ENCODE measurements around the gene PIBF1. TPM values are rescaled to one million over a fixed set of nuclear protein-coding genes. Genes with fewer than 3 reads are reported as not detected.

The PIBF1 gene
- total RNA-seq, 1 donor from 2014 or later: 44.8 TPM

DNA sequence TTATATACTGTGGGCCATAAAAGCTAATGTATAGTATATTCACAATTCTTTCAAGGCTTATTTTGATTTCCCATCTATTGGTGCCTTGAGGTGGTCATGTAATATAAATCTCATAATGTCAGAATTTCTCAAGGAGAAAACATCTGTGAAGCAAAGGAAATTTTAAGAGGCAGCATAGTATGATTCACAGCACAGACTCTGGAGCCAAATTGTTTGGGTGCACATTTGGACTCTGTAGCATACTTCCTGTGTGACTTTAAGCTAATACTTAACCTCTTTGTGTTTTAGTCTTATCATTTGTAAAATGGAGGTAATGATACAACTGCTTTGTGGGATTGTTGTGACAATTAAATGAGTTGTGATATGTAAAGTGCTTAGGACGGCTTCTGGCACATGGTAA, 67.6 kb downstream of the PIBF1 start:
- Mint-ChIP-seq H3K9me3 (no peaks in the 10 kb centered on the region), H3K4me1 (no peaks in the 10 kb centered on the region), H3K27me3 (ENCODE audit: insufficient read depth, low read depth) (no peaks in the 10 kb centered on the region), H3K36me3 (peaks cover 29% of the 10 kb centered on the region), H3K27ac (no peak overlapping the region), H3K4me3 (no peak overlapping the region)
- Histone ChIP-seq H4K20me1 (ENCODE audit: low read depth) (no peaks in the 10 kb centered on the region), H3K79me2 (ENCODE audit: low read depth) (no peaks in the 10 kb centered on the region), H3K4me1 (no peaks in the 10 kb centered on the region), H3F3A (ENCODE audit: low read depth) (no peaks in the 10 kb centered on the region), H3K27me3 (no peaks in the 10 kb centered on the region), H3K27ac (no peak overlapping the region), H3K36me3 (peaks cover 11% of the 10 kb centered on the region), H3K9me3 (ENCODE audit: low read depth) (no peaks in the 10 kb centered on the region), H3K4me2 (no peak overlapping the region), H2AFZ (replicated peaks) (no peak overlapping the region), H3K9ac (no peak overlapping the region), H3K4me3 (no peak overlapping the region)
- no peak for DNase-seq (ENCODE audit: low spot score)
- TF ChIP-seq EZH2phosphoT487 (IDR thresholded peaks at IDR 0.05): no peak
- TF ChIP-seq EZH2 (IDR thresholded peaks at IDR 0.05): no peak
- TF ChIP-seq CTCF (IDR thresholded peaks at IDR 0.05): no peak

- Mint-ChIP-seq H3K27me3 (ENCODE audit: insufficient read depth, low read depth) (no peaks in the 10 kb centered on the region), H3K27ac (no peak overlapping the region), H3K4me1 (no peaks in the 10 kb centered on the region), H3K4me3 (no peak overlapping the region), H3K36me3 (peaks cover 15% of the 10 kb centered on the region), H3K9me3 (no peaks in the 10 kb centered on the region)
- Histone ChIP-seq H4K20me1 (ENCODE audit: low read depth) (no peaks in the 10 kb centered on the region), H3K36me3 (peaks cover 11% of the 10 kb centered on the region), H3K4me3 (no peak overlapping the region), H3K4me1 (no peaks in the 10 kb centered on the region), H3K27ac (no peak overlapping the region), H3K9me3 (ENCODE audit: low read depth) (no peaks in the 10 kb centered on the region), H3F3A (ENCODE audit: low read depth) (no peaks in the 10 kb centered on the region), H3K9ac (no peak overlapping the region), H3K27me3 (no peaks in the 10 kb centered on the region), H3K4me2 (no peak overlapping the region), H2AFZ (replicated peaks) (no peak overlapping the region), H3K79me2 (ENCODE audit: low read depth) (no peaks in the 10 kb centered on the region)
- peak; percentile 3 for DNase-seq (ENCODE audit: low spot score)
- TF ChIP-seq CTCF (IDR thresholded peaks at IDR 0.05) (no peak), EZH2 (IDR thresholded peaks at IDR 0.05) (no peak), EZH2phosphoT487 (IDR thresholded peaks at IDR 0.05) (no peak)
Measured at GRCh38 chr13:72850959-72851677, 69.2 kb downstream of the PIBF1 start.

GRCh38 chr13:72851678-72852014, 69.7 kb downstream of the PIBF1 start:
- no peak for TF ChIP-seq CTCF (IDR thresholded peaks at IDR 0.05)
- no peak for TF ChIP-seq EZH2 (IDR thresholded peaks at IDR 0.05)
- Histone ChIP-seq H3K36me3 (peaks cover 11% of the 10 kb centered on the region), H3K9me3 (ENCODE audit: low read depth) (no peaks in the 10 kb centered on the region), H4K20me1 (ENCODE audit: low read depth) (no peaks in the 10 kb centered on the region), H3K4me1 (no peaks in the 10 kb centered on the region), H3K79me2 (ENCODE audit: low read depth) (no peaks in the 10 kb centered on the region), H3K27me3 (no peaks in the 10 kb centered on the region), H3K27ac (no peak overlapping the region), H3K9ac (no peak overlapping the region), H3F3A (ENCODE audit: low read depth) (no peaks in the 10 kb centered on the region), H3K4me2 (no peak overlapping the region), H3K4me3 (no peak overlapping the region), H2AFZ (replicated peaks) (no peak overlapping the region)
- DNase-seq (ENCODE audit: low spot score): no peak
- Mint-ChIP-seq H3K27me3 (ENCODE audit: insufficient read depth, low read depth) (no peaks in the 10 kb centered on the region), H3K27ac (no peak overlapping the region), H3K9me3 (no peaks in the 10 kb centered on the region), H3K4me1 (no peaks in the 10 kb centered on the region), H3K36me3 (peaks cover 13% of the 10 kb centered on the region), H3K4me3 (no peak overlapping the region)
